GM18909 (cell line): ENCODE measurements around the gene TEX261.

Source experiments
- ATAC-seq: cut with Tn5 transposase; IDR thresholded peaks from one replicate; pipeline ENCODE4 v1.9.1; 2021; ENCODE audit warnings: mild to moderate bottlenecking; ENCODE audit not compliant: unreplicated experiment, poor library complexity

TEX261 gene

DNA sequence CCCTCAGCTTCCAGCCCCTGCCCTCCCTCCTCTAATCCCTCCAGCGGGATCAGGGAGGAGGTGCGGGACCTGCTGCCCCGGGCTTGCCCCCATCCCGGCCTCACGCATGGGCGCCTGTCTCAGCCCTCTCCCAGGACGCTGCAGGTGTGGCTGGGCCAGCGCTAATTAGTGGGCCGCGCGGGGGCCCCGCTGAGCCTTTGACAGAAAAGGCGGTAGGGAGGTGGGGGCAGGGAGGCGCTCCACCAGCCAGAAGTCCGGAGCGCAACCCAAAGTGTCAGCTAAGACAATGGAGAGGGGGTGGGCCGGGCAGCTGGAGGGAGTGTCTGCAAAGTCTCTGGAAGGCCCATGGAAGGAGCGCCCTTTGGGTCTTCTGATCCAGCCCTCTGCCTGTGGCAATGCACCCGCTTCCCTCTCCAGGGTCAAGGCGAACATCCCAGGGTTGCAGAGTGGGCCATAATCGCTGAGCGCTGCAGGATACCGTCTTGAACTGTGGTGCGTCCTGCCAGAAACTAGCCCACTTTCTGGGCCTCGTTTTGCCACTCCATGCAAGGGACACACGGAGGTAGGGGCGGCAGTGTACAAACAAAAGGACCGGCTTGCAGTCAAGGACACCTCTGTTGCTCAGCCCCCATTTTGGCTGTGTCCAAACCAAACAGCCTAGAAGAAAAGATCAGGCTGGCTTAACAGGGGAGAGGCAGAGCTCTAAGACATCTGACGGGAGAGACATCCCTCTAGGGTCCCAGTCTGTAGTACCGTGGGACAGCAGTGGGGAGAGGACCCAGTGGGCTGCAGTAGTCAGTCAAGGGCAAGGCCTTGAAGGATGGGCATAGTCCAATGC lies 55.5 kb downstream of the TEX261 start:
- no peak for ATAC-seq

DNA sequence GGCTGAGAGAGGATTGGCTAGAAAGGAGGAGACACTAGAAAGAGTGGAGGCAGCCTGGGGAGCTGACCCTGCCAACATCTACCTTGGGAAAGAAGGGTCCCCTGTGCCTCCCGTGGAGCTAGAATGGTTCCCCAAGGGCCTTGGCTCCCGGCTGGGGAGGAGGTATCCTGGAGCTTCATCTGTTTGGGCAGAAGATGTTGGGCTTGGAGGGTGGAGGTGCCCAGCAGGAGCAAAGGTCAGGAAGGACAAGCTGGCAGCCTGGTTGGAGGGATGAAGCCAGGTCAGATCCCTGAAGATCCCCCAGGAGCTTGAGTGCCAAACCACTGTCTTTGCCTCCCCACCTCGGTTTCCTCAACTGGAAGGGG lies 56.1 kb downstream of the TEX261 start:
- no peak for ATAC-seq

DNA sequence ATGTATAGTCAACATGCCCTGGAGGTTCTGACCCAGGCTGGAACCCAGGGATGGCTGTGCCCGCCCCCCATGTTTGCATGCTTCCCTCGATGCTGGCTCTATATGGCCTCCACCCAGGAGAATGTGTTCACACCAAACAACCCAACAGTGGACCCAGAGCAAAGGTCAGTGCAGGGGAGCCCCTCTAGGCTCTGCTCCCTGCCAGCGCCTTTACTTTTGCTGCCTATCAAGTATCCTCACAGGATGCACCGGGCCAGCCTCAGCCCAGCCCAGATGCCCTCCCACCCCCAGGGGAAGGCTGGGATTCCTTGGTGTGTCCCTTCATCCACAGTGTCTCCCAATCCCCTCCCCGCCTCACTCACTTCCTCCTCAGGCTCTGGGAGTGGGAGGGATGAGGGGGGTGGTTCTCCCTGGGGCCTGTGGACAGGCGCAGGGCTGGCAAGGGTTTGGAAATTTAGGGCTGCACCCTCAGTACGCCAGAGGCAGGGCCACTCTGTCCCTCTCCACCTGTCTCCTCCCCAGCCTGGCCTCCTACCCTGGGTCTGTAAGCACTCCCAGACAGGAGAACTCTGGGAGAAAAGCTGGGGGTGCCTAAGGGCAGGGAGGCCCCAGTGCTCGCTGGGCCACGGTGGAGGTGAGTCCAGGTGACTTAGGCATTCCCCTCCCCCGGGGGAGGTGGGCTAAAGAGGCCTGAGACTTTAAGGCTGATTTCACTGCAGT lies 56.6 kb downstream of the TEX261 start:
- no peak for ATAC-seq

- ATAC-seq = no peak
Observed at GRCh38 chr2:70936979-70937811, 57.5 kb downstream of the TEX261 start.

DNA sequence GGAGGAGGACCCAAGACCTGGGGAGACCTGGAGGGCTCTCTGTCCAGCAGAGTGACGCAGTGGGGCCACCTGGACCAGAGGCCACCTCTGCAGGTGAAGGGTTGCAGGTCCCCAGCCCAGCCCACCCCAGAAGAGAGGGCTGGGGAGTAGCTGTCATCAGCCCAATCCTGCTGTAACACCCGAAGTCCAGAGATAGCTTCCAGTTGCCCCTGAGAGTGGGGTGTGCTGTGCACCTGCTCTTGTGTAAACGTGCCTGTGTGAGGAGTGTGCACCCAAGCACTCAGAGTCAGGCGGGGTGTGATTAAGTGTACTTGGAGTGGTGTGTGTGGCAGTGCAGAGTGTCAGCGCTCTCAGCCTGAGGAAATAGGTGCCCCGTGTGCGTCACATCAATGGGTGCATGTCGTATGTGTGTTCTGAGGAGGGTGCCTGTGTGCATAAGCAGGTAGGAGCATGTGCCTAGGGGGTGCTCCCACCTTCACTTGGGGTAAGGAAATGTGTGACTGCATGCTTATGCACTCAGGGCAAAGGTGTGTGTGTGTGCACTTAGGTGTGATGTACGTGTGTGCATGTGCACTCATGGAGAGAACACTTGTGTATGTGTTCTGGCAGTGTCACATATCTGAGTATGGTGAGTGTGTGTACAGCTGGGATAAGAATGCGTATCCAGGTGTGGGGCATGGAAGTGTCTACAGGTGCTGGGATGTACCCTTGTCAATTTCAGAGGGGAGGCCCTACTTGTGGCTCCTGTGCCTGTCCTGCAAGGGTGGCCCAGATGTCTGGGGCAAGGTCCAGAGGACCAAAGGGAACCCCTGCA lies 58.3 kb downstream of the TEX261 start:
- no peak for ATAC-seq
